ENCODE results near the gene AQP1. TPM values are rescaled to one million over a fixed set of nuclear protein-coding genes. Genes with fewer than 3 reads are reported as not detected.

Gene AQP1
- total RNA-seq, 1 donor from 2014 or later = 67.8 TPM

DNA sequence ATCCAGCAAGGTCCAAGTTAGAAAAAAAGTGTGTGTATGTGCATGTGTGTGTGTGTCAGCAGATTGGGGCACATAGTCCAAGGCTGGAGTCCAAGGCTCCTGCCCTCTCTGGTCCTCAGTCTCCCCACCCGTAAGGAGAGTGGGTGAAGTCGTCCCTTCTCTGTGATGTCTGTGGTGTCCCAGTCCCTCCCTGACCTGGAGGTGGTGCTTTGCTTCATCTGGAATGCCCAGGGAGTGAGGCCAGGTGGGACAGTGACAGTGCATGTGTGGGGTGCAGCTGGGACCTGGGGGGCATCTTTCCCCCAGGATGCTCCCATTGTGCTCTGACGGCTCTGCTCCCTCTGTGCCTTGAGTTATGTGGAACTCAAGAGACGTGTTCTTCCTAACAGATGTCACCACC, 18.0 kb downstream of the AQP1 start:
- H3K27ac ChIP-seq (ENCODE audit: low read depth, low read length) = no peak overlapping the region
- peaks cover 0 to 6% (median 0%) of the 10 kb centered on the region in 3 donors for H3K36me3 ChIP-seq (ENCODE audit: control insufficient read depth in 3 of 3, insufficient read depth in 3 of 3, low read length in 3 of 3)
- no peaks in the 10 kb centered on the region for H3K27me3 ChIP-seq (ENCODE audit: control insufficient read depth in 3 of 3, insufficient read depth in 3 of 3, low read length in 3 of 3)
- peaks cover 14 to 24% (median 15%) of the 10 kb centered on the region in 3 donors for H3K4me1 ChIP-seq (ENCODE audit: control insufficient read depth in 3 of 3, insufficient read depth in 3 of 3, low read length in 3 of 3)
- H3K9ac ChIP-seq (ENCODE audit: low read depth in 1 of 3, low read length in 3 of 3) = no peak overlapping the region
- peaks cover 0 to 4% (median 3%) of the 10 kb centered on the region in 3 donors for H3K9me3 ChIP-seq (ENCODE audit: control insufficient read depth in 3 of 3, low read length in 3 of 3)
- no peak overlapping the region for H3K4me3 ChIP-seq (ENCODE audit: low read length in 3 of 3)

DNA sequence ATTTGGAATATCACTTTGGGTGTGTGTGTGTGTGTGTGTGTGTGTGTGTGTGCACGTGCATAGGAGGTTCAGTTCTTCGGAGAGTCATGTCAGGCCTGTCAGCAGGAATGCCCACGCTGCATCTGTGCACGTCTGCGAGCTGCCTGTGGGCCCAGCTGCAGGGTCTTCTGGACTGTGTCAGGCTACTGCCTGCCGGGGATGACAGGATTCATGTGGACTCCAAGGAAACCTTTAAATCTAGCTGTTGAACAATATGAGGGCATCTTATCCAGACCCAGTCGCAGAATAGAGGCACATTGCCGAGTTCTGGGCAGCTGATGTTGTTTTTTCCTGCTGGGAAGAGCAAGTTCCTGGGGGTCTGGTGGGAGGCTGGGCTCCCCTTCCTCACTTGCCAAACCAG, 19.0 kb downstream of the AQP1 start:
- peak overlapping the region in 1 of 3 donors; percentile 40 for H3K9ac ChIP-seq (ENCODE audit: low read depth in 1 of 3, low read length in 3 of 3)
- H3K9me3 ChIP-seq (ENCODE audit: control insufficient read depth in 3 of 3, low read length in 3 of 3) = peaks cover 0 to 4% (median 3%) of the 10 kb centered on the region in 3 donors
- H3K4me1 ChIP-seq (ENCODE audit: control insufficient read depth in 3 of 3, insufficient read depth in 3 of 3, low read length in 3 of 3) = peaks cover 14 to 24% (median 15%) of the 10 kb centered on the region in 3 donors
- H3K27ac ChIP-seq (ENCODE audit: low read depth, low read length) = no peak overlapping the region
- H3K27me3 ChIP-seq (ENCODE audit: control insufficient read depth in 3 of 3, insufficient read depth in 3 of 3, low read length in 3 of 3) = no peaks in the 10 kb centered on the region
- H3K36me3 ChIP-seq (ENCODE audit: control insufficient read depth in 3 of 3, insufficient read depth in 3 of 3, low read length in 3 of 3) = peaks cover 0 to 5% (median 0%) of the 10 kb centered on the region in 3 donors
- no peak overlapping the region for H3K4me3 ChIP-seq (ENCODE audit: low read length in 3 of 3)

DNA sequence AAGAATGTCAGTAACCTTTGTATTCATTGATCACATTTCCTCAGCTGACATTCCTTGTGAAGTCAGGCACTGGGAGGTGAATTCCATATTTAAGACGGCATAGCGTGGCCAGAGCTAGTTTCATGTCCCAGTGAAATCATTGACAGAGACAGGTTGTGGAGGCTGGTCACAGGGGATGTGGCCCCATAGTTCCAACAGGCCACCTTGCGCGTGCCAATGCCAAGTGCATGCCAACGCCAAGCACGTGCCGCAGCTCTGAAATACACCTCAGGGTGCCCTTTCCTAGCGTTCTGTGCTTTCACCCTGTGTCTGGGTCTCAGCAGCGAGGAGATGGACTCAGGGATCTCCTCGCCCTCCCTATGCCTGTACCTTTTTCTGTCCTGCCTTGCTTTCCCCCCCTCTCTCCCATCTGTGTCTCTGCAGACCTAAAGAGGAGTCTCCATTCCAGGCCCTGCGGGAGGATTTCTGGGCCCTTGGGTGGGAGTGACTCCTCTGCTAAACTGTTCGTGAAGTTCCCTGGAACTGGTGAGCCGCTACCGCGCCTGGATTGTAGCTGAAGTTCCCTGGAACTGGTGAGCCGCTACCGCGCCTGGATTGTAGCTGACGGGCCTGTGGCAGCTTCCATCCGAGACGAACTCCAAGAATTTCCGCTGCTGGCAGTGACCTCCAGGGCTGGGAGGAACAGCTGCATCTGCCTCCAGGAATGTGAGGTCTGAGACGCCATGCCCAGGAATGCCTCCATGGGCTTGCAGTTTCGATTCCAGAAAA, 19.7 kb downstream of the AQP1 start:
- H3K27me3 ChIP-seq (ENCODE audit: control insufficient read depth in 3 of 3, insufficient read depth in 3 of 3, low read length in 3 of 3) = no peaks in the 10 kb centered on the region
- H3K4me3 ChIP-seq (ENCODE audit: low read length in 3 of 3) = peak overlapping the region in 2 of 3 donors; percentile 23 to 54
- H3K4me1 ChIP-seq (ENCODE audit: control insufficient read depth in 3 of 3, insufficient read depth in 3 of 3, low read length in 3 of 3) = peaks cover 14 to 24% (median 15%) of the 10 kb centered on the region in 3 donors
- peaks cover 0 to 5% (median 0%) of the 10 kb centered on the region in 3 donors for H3K36me3 ChIP-seq (ENCODE audit: control insufficient read depth in 3 of 3, insufficient read depth in 3 of 3, low read length in 3 of 3)
- peak overlapping the region in 1 of 3 donors; percentile 45 for H3K9ac ChIP-seq (ENCODE audit: low read depth in 1 of 3, low read length in 3 of 3)
- H3K9me3 ChIP-seq (ENCODE audit: control insufficient read depth in 3 of 3, low read length in 3 of 3) = peaks cover 0 to 4% (median 3%) of the 10 kb centered on the region in 3 donors
- peak overlapping the region; percentile 31 for H3K27ac ChIP-seq (ENCODE audit: low read depth, low read length)

DNA sequence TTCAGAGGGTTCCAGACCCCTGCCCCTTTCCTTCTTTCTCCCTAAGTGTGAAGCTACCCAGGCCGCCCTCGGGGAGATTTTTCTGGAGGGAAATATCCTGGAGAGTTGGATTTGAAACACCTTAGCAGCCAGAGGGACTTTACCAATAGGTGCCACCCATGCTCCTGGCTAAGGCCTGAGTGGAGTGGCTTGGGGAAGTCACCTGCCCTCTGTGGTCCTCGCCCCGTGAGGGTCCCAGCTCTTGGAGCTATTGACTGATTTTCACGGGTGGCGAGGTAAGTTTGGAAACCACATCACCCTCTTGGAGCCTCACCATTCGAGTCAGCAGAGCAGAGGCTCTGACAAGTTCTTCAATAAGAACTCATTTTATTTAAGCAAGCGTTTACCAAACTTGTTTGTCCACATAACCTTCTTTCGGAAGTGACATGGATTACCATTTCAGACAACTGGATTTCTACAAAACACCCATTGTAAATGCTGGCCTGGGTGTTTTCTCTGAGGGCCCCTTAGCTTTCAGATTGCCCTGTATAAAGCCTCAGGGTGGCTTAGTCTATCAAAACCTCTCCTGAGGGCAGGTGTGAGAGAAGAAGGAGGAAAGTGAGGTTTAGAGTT, 20.4 kb downstream of the AQP1 start:
- Histone ChIP-seq H3K27ac (ENCODE audit: low read depth, low read length) (no peak overlapping the region), H3K4me1 (ENCODE audit: control insufficient read depth in 3 of 3, insufficient read depth in 3 of 3, low read length in 3 of 3) (peaks cover 14 to 24% (median 15%) of the 10 kb centered on the region in 3 donors), H3K9ac (ENCODE audit: low read depth in 1 of 3, low read length in 3 of 3) (peak overlapping the region in 1 of 3 donors; percentile 45), H3K9me3 (ENCODE audit: control insufficient read depth in 3 of 3, low read length in 3 of 3) (peaks cover 0 to 3% (median 2%) of the 10 kb centered on the region in 3 donors), H3K36me3 (ENCODE audit: control insufficient read depth in 3 of 3, insufficient read depth in 3 of 3, low read length in 3 of 3) (peaks cover 0 to 4% (median 0%) of the 10 kb centered on the region in 3 donors), H3K4me3 (ENCODE audit: low read length in 3 of 3) (peak overlapping the region in 1 of 3 donors; percentile 23), H3K27me3 (ENCODE audit: control insufficient read depth in 3 of 3, insufficient read depth in 3 of 3, low read length in 3 of 3) (no peaks in the 10 kb centered on the region)

DNA sequence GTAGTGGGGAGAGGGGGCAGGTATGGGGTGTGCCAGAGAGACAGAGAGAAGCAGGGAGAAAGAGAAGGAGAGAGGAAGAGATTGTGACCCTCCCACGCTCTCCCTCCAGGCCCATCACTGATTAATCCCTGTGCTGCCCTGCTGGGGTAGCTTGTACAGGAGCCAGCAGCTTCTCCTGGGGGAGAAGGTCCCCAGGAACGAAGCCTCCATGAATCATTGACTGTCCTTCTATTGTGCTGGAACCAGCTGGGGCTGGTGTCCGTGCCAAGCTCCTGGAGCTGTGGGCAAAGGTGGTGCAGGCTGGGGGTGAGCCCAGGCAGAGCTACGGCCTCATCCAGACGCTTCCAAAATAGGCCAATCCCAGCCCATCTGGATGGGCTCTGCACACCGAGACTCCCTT, 20.9 kb downstream of the AQP1 start:
- Histone ChIP-seq H3K9ac (ENCODE audit: low read depth in 1 of 3, low read length in 3 of 3) (no peak overlapping the region), H3K27me3 (ENCODE audit: control insufficient read depth in 3 of 3, insufficient read depth in 3 of 3, low read length in 3 of 3) (no peaks in the 10 kb centered on the region), H3K36me3 (ENCODE audit: control insufficient read depth in 3 of 3, insufficient read depth in 3 of 3, low read length in 3 of 3) (no peaks in the 10 kb centered on the region), H3K9me3 (ENCODE audit: control insufficient read depth in 3 of 3, low read length in 3 of 3) (no peaks in the 10 kb centered on the region), H3K4me3 (ENCODE audit: low read length in 3 of 3) (no peak overlapping the region), H3K4me1 (ENCODE audit: control insufficient read depth in 3 of 3, insufficient read depth in 3 of 3, low read length in 3 of 3) (peaks cover 14 to 24% (median 15%) of the 10 kb centered on the region in 3 donors), H3K27ac (ENCODE audit: low read depth, low read length) (no peak overlapping the region)

DNA sequence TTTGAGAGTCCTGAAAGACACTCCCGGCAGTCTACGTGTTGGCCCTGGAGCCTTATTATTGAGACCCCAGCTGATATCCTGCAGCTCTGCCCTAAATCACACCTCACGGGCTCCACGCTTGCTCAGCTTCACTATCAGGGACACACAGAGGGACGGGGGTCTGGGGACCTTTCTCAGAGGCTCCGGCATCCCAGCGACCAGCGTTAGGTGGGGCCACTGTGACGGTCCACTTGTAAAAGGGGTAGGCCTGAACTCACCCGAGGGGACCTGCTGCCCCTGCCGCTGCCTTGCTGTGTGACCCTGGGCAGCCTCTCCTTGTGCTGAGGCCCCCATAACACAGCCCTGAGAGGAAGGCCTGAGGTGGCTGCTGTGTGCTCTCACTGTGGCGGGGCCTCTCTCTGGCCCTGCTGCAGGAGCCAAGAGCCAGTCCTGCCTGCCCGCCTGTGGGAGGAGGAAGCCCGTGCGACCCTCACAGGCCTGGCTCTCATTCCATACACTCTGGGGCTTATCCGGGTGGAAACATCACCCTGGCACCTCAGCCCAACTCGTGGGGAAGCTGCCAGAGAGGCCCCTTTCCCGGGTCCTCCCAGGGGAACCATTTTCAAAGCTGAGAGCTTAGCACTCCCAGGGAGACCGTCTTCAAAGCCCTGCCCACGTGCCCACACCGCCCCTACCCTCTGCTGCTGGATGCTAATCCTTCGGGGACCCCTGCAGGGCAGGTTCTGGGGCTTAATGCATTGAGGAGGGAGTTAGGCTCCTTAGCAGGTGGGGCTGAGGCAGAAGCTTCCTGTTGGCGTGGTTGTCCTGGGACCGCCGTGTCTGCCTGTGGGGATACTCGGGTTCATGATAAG, 21.7 kb downstream of the AQP1 start:
- no peak overlapping the region for H3K9ac ChIP-seq (ENCODE audit: low read depth in 1 of 3, low read length in 3 of 3)
- peaks cover 0 to 1% (median 0%) of the 10 kb centered on the region in 3 donors for H3K27me3 ChIP-seq (ENCODE audit: control insufficient read depth in 3 of 3, insufficient read depth in 3 of 3, low read length in 3 of 3)
- H3K36me3 ChIP-seq (ENCODE audit: control insufficient read depth in 3 of 3, insufficient read depth in 3 of 3, low read length in 3 of 3) = no peaks in the 10 kb centered on the region
- H3K9me3 ChIP-seq (ENCODE audit: control insufficient read depth in 3 of 3, low read length in 3 of 3) = no peaks in the 10 kb centered on the region
- no peak overlapping the region for H3K4me3 ChIP-seq (ENCODE audit: low read length in 3 of 3)
- H3K27ac ChIP-seq (ENCODE audit: low read depth, low read length) = no peak overlapping the region
- H3K4me1 ChIP-seq (ENCODE audit: control insufficient read depth in 3 of 3, insufficient read depth in 3 of 3, low read length in 3 of 3) = peaks cover 14 to 25% (median 15%) of the 10 kb centered on the region in 3 donors

DNA sequence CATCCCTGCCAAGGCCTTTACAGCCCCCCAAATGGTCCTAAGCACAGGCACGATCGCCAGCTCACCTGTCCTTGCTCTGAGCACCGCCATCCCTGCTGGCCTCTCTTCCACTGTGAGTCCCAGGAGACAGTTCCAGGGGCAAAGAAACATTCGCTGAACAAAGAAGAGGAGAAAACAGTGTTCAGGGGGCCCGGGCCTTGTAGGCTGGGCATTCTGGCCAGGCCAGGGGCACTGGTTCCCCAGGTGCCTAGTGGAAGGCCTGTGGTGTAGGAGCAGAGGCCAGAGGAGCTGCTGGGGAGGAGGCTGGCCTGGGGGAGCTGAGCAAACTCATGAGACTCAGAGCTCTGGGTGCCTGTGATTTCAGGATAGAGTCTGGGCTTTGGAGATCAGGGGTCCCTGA, 22.6 kb downstream of the AQP1 start:
- peaks cover 0 to 5% (median 0%) of the 10 kb centered on the region in 3 donors for H3K27me3 ChIP-seq (ENCODE audit: control insufficient read depth in 3 of 3, insufficient read depth in 3 of 3, low read length in 3 of 3)
- no peaks in the 10 kb centered on the region for H3K36me3 ChIP-seq (ENCODE audit: control insufficient read depth in 3 of 3, insufficient read depth in 3 of 3, low read length in 3 of 3)
- H3K27ac ChIP-seq (ENCODE audit: low read depth, low read length) = no peak overlapping the region
- no peaks in the 10 kb centered on the region for H3K9me3 ChIP-seq (ENCODE audit: control insufficient read depth in 3 of 3, low read length in 3 of 3)
- H3K9ac ChIP-seq (ENCODE audit: low read depth in 1 of 3, low read length in 3 of 3) = no peak overlapping the region
- H3K4me1 ChIP-seq (ENCODE audit: control insufficient read depth in 3 of 3, insufficient read depth in 3 of 3, low read length in 3 of 3) = peaks cover 14 to 26% (median 15%) of the 10 kb centered on the region in 3 donors
- H3K4me3 ChIP-seq (ENCODE audit: low read length in 3 of 3) = no peak overlapping the region

DNA sequence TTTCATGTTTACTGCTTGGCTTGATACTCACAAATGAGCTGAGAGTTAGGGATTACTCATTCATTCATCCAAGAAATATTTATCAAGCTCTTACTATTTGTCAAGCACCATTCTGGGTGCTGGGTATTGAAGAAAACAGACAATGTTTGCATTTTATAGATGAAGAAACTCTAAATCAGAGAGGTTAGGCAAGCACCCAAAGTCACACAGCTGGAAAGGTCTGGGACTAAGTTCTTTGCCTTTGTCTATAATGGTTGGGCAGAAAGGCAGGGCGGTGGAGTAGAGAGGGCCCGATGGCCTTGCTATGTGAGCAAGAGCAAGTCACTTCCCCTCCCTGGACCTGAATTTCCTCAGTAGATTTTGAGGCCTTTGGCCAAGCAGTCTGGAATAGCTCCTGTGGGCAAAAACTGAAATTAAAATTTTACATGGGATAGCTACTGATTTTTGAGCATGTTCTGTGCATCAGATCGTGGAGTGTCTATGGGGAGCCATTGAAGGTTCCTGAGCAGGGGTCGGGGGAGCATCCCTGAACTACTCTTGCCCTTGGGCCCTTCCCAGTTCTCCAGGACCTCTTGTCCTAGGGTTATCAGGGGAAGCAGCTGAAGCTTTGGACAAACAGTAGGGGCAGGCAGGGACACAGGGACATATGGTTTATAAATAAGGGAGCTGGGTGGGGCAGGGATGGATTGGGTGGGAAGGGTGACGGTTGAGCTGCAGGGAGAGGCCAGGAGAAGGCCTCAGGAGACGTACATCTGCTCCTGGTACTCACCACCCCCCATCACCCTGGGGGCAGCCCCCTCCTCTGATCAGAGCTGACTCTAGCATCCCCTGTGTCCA, 23.3 kb downstream of the AQP1 start:
- H3K27me3 ChIP-seq (ENCODE audit: control insufficient read depth in 3 of 3, insufficient read depth in 3 of 3, low read length in 3 of 3) = peaks cover 0 to 5% (median 0%) of the 10 kb centered on the region in 3 donors
- no peak overlapping the region for H3K27ac ChIP-seq (ENCODE audit: low read depth, low read length)
- H3K9ac ChIP-seq (ENCODE audit: low read depth in 1 of 3, low read length in 3 of 3) = no peak overlapping the region
- H3K4me3 ChIP-seq (ENCODE audit: low read length in 3 of 3) = no peak overlapping the region
- H3K36me3 ChIP-seq (ENCODE audit: control insufficient read depth in 3 of 3, insufficient read depth in 3 of 3, low read length in 3 of 3) = no peaks in the 10 kb centered on the region
- H3K9me3 ChIP-seq (ENCODE audit: control insufficient read depth in 3 of 3, low read length in 3 of 3) = no peaks in the 10 kb centered on the region
- peaks cover 14 to 26% (median 15%) of the 10 kb centered on the region in 3 donors for H3K4me1 ChIP-seq (ENCODE audit: control insufficient read depth in 3 of 3, insufficient read depth in 3 of 3, low read length in 3 of 3)

DNA sequence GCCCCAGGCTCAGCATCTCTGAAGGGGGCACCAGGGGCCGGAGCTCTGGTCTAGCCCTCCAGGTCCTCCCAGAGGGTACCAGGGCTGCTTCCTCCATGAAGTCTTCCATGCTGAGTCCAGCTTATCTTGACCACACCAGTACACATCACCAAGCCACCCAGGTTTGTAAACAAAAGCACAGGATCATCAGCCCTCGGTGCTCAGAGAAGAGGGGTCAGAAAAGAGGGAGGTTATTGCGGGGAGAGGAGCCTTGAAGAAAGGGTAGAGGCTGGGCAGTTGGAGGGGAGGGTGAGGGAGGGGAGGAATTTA, 23.9 kb downstream of the AQP1 start:
- Histone ChIP-seq H3K4me3 (ENCODE audit: low read length in 3 of 3) (no peak overlapping the region), H3K9me3 (ENCODE audit: control insufficient read depth in 3 of 3, low read length in 3 of 3) (no peaks in the 10 kb centered on the region), H3K9ac (ENCODE audit: low read depth in 1 of 3, low read length in 3 of 3) (no peak overlapping the region), H3K27me3 (ENCODE audit: control insufficient read depth in 3 of 3, insufficient read depth in 3 of 3, low read length in 3 of 3) (peaks cover 0 to 8% (median 0%) of the 10 kb centered on the region in 3 donors), H3K4me1 (ENCODE audit: control insufficient read depth in 3 of 3, insufficient read depth in 3 of 3, low read length in 3 of 3) (peaks cover 13 to 23% (median 15%) of the 10 kb centered on the region in 3 donors), H3K27ac (ENCODE audit: low read depth, low read length) (no peak overlapping the region), H3K36me3 (ENCODE audit: control insufficient read depth in 3 of 3, insufficient read depth in 3 of 3, low read length in 3 of 3) (no peaks in the 10 kb centered on the region)
